ENCODE data around the gene PSMA3. TPM values are rescaled to one million over a fixed set of nuclear protein-coding genes. Genes with fewer than 3 reads are reported as not detected.
"Not testable (repeated sequence)": the region's sequence is repeated elsewhere in the genome, so short reads cannot be mapped to it uniquely, and the experiment has no call there.

Gene PSMA3
- total RNA-seq, 2 experiments from 2014 or later, result 233 to 245 TPM

DNA sequence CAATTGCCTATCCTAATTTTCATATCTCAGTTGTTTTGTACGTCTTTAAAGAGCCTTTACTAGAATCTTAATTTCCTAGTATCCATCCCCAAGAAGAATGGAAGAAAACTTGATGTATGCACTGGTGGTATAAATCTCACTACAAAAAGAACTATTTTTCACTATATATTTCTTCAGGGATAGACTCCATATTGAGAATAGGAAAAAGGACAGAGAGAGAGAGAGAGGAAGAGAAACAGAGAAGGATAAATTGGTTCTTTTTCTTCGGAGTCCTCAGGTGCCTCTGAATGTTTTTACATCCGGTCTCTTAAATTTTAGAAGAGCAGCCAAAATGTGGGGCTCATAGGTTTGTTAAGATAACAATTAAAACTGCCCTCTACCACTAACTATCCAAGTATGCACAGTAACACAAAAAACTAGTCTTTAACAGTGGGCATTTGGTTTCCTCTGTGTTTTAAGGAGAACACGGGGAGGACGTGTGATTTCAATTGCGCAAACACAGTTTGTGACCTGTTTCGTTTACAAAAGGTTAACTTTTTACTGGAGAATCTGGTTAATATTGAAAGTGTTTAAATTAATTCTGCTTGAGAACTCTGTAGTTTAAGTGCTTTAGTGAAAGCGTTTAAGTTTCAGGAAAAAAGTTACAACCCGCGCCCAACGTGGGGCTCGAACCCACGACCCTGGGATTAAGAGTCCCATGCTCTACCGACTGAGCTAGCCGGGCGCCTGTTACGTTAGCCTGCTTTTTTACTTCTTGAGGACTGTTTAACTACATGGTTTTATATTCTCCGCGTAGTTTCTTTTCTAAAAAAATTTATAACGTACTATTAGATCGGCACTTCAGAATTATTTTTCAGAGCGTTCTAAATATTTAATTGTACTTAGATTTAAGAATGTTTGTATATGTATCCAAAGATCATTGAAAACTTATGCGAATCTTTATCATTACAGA lies 5.1 kb upstream of the PSMA3 start:
- ChIA-PET POLR2A (no interaction called here), CTCF (no interaction called here)
- DNase-seq, result peak; percentile 79
- no peaks in the 10 kb centered on the region for H3K27me3 Mint-ChIP-seq
- no peak overlapping the region for H3K27ac Mint-ChIP-seq
- H3K4me3 Mint-ChIP-seq, result no peak overlapping the region
- peaks cover under 1% of the 10 kb centered on the region for H3K36me3 Mint-ChIP-seq (ENCODE audit: low read depth)
- peaks cover 22% of the 10 kb centered on the region for H3K4me1 Mint-ChIP-seq
- H3K9me3 Mint-ChIP-seq, result no peaks in the 10 kb centered on the region

DNA sequence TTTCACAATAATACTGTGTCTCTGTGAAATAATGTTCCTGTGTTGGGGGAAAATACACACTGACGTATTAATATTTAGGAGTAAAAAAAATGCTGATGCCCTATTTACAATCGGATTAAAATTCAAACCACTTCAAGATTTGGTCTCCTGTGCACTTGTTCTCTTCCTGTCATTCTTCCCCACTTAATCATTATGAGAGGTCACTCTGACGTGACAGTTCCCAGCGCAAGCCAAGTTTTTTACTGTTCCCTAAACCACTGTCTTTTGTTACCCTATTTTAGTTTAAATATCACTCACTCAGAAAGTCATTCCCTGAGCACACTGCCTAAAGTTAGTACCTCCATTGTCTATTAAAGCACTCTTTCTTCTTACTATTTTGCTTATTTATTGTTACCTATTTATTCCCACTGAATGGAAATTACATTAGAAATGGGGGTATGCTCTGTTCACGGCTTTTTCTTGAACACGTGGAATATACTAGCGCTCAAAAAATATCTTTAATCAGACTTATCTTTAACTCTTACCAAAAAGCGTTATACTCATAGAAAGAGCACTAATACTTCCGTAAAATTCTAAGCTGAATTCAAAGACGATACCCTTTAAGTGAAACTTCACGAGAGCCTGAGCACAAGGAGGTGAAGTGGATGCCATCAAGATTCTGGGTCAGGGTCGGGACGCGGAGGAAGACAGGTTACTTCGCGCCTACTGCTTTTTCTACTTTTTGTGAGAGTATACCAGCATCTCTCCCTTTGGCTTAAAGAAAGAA lies 670 bp upstream of the PSMA3 start:
- Mint-ChIP-seq H3K27me3 (no peaks in the 10 kb centered on the region), H3K9me3 (no peaks in the 10 kb centered on the region), H3K36me3 (ENCODE audit: low read depth) (peaks cover 16% of the 10 kb centered on the region), H3K27ac (peak overlapping the region; percentile 98), H3K4me1 (peaks cover 41% of the 10 kb centered on the region), H3K4me3 (peak overlapping the region; percentile 95)
- ChIA-PET POLR2A (no interaction called here), CTCF (interaction anchor here (1.1 to 1.4 kb wide), 2 partner anchors 10 kb away, joined by 3 read pairs; no protein-coding TSS in a partner anchor)
- DNase-seq, result no peak

DNA sequence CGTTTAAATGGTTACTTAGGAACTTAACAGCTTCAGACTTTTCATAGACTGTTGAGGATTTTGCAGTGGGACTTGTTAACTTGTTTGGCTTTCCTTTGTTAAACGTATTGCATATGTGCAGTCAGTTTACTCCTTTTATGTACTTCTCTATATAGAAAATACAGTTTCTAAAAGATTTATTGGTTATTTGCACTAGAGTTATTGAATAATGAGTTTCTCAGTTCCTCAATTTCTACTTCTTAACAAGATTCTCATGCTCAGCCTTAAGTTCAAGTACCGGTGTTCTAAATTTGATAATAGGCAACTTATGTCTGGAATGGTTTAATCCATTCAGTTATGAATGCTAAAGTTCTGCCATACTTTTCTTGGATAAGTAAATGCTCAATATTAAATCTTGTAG lies 919 bp downstream of the PSMA3 start:
- POLR2A ChIA-PET, result no interaction called here
- H3K27me3 Mint-ChIP-seq, result no peaks in the 10 kb centered on the region
- no peaks in the 10 kb centered on the region for H3K9me3 Mint-ChIP-seq
- H3K4me1 Mint-ChIP-seq, result peaks cover 42% of the 10 kb centered on the region
- CTCF ChIA-PET, result no interaction called here
- DNase-seq, result no peak
- peak overlapping the region; percentile 98 for H3K27ac Mint-ChIP-seq
- H3K36me3 Mint-ChIP-seq (ENCODE audit: low read depth), result peaks cover 21% of the 10 kb centered on the region
- peak overlapping the region; percentile 95 for H3K4me3 Mint-ChIP-seq

DNA sequence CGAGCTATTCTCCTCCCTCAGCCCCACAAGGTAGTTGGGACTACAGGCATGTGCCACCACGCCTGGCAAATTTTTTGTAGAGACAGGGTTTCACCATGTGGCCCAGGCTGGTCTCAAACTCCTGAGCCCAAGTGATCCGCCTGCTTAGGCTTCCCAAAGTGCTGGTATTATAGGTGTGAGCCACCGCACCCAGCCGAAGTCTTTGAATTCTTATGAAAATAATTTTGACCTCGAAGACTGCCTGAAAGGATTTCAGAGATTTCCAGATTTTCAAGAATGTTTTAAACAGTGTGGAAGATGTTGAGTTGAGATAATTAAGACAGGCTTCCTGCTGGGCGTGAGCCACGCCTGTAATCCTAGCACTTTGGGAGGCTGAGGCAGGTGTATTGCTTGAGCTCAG lies 5.0 kb downstream of the PSMA3 start:
- no peaks in the 10 kb centered on the region for H3K9me3 Mint-ChIP-seq
- CTCF ChIA-PET, result interaction anchor here (2.3 kb wide), 1 partner anchor 9 kb away, joined by 5 read pairs; no protein-coding TSS in a partner anchor
- POLR2A ChIA-PET, result no interaction called here
- H3K4me3 Mint-ChIP-seq, result no peak overlapping the region
- H3K4me1 Mint-ChIP-seq, result peaks cover 35% of the 10 kb centered on the region
- no peak overlapping the region for H3K27ac Mint-ChIP-seq
- no peaks in the 10 kb centered on the region for H3K27me3 Mint-ChIP-seq
- no peak for DNase-seq
- peaks cover 41% of the 10 kb centered on the region for H3K36me3 Mint-ChIP-seq (ENCODE audit: low read depth)

DNA sequence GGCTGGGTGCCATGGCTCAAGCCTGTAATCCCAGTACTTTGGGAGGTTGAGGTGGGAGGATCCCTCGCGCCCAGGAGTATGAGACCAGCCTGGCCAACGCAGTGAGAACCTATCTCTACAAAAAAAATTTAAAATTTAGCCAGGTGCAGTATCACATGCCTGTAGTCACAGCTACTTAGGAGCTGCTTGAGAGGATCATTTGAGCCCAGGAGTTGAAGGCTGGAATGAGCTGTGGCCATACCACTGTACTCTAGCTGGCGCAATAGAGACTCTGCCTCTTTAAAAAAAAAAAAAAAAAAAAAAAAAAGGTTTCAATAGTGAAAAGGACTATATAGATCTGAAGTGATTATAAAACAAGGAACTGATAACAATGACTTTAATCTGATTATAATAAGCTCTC lies 13.5 kb downstream of the PSMA3 start:
- Mint-ChIP-seq H3K36me3 (ENCODE audit: low read depth) (peaks cover 39% of the 10 kb centered on the region), H3K27me3 (no peaks in the 10 kb centered on the region), H3K27ac (no peak overlapping the region), H3K9me3 (no peaks in the 10 kb centered on the region), H3K4me3 (no peak overlapping the region), H3K4me1 (peaks cover 12% of the 10 kb centered on the region)
- ChIA-PET POLR2A (interaction anchor here (1.1 kb wide), 1 partner anchor 40 kb away, joined by 3 read pairs; the partner anchor contains the start of gene ARID4A), CTCF (interaction anchor here (1.3 to 1.9 kb wide), 3 partner anchors 9 to 11 kb away, joined by 3 to 5 read pairs (median 4); no protein-coding TSS in a partner anchor)
- no peak for DNase-seq

DNA sequence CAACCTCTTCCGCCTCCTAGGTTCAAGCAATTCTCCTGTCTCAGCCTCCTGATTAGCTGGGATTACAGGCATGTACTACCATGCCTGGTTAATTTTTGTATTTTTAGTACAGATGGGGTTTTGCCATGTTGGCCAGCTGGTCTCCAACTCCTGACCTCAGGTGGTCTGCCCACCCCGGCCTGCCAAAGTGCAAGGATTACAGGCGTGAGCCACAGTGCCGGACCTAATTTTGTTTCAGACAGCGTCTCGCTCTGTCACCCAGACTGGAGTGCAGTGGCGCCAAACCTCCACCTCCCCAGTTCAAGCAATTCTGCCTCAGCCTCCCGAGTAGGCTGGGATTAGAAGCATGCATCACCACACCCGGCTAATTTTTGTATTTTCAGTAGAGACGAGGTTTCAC lies 17.4 kb downstream of the PSMA3 start:
- POLR2A ChIA-PET, H3K27ac Mint-ChIP-seq, H3K4me1 Mint-ChIP-seq, H3K4me3 Mint-ChIP-seq, DNase-seq, H3K27me3 Mint-ChIP-seq, H3K9me3 Mint-ChIP-seq: not testable (repeated sequence)
- peaks cover 52% of the 10 kb centered on the region for H3K36me3 Mint-ChIP-seq (ENCODE audit: low read depth)
- CTCF ChIA-PET, result interaction anchor here (0.9 to 1.0 kb wide), 2 partner anchors 14 to 16 kb away, joined by 3 read pairs; no protein-coding TSS in a partner anchor

DNA sequence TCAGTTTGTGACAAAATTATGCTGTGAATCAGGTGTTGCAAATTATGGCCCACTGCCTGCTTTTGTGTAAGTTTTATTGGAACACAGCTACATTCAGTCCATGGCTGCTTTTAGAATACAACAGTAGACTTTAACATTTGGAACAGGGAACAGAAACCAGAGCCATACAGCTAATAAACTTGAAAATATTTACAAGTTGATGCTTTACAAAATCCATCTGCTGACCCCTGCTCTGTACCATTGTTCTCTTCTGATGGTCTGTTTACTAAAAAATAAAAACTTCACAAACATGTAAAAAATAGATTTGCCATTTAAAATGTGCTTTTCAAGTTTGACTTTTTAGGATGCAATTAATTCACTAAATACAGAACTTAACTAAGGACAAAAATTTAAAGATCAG lies 20.8 kb downstream of the PSMA3 start:
- no peak overlapping the region for H3K4me3 Mint-ChIP-seq
- no peaks in the 10 kb centered on the region for H3K9me3 Mint-ChIP-seq
- ChIA-PET CTCF (interaction anchor here (1.0 to 2.4 kb wide), 4 partner anchors 10 to 58 kb away, joined by 3 to 11 read pairs (median 7); no protein-coding TSS in a partner anchor), POLR2A (no interaction called here)
- H3K36me3 Mint-ChIP-seq (ENCODE audit: low read depth), result peaks cover 55% of the 10 kb centered on the region
- no peak overlapping the region for H3K27ac Mint-ChIP-seq
- H3K4me1 Mint-ChIP-seq, result peaks cover 3% of the 10 kb centered on the region
- no peaks in the 10 kb centered on the region for H3K27me3 Mint-ChIP-seq
- no peak for DNase-seq

DNA sequence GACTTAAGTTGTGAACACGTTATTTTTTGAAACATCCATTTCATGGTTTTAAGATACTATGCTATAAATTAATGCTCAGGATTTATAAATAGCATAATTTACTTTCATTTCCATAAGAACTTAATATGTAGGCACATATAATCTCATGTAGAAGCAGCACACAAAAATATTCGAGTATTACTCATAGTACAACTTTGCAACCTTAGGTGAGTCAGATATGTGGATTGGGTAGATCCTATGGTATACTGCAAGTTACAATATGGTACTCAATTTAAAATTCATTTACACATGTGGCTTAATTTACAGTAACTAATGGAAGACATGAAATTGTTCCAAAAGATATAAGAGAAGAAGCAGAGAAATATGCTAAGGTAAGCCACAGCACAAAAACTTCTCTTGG lies 26.0 kb downstream of the PSMA3 start:
- H3K27ac Mint-ChIP-seq, result no peak overlapping the region
- no peaks in the 10 kb centered on the region for H3K27me3 Mint-ChIP-seq
- ChIA-PET CTCF (no interaction called here), POLR2A (no interaction called here)
- H3K4me1 Mint-ChIP-seq, result peaks cover 19% of the 10 kb centered on the region
- DNase-seq, result no peak
- peaks cover 70% of the 10 kb centered on the region for H3K36me3 Mint-ChIP-seq (ENCODE audit: low read depth)
- no peaks in the 10 kb centered on the region for H3K9me3 Mint-ChIP-seq
- no peak overlapping the region for H3K4me3 Mint-ChIP-seq

DNA sequence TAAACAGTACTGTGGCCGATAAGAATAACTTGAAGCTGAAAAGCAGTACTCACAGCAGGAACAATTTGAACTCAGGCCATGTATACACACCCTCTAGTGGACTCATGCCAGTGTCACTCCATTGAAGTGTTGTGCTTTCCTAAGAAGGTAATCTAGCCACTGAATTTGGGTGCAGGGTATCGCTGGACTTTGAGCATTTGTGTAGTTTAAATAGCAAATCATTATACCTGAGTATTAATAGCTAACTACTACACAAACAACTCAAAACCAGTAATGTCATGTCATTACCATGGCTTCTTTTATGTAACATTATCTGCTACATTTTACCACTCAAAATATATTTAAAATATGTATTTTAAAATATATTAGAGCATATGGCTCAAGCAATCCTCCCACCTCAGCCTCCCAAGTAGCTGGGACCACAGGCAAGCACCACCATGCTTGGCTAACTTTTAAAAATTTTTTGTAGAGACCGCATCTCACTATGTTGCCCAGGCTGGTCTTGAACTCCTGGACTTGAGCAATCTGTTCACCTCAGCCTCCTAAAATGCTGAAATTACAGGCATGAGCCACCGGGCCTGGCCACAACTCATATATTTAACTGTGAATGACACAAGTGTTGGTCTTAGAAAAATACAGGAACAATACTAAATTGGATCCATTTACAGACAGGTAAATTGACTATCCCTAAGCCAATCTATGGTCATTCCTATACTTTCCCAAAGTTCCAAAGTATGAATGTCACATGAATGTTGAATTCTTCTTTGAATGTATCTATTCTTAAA lies 28.1 kb downstream of the PSMA3 start:
- Mint-ChIP-seq H3K27me3 (no peaks in the 10 kb centered on the region), H3K27ac (no peak overlapping the region)
- CTCF ChIA-PET, result no interaction called here

DNA sequence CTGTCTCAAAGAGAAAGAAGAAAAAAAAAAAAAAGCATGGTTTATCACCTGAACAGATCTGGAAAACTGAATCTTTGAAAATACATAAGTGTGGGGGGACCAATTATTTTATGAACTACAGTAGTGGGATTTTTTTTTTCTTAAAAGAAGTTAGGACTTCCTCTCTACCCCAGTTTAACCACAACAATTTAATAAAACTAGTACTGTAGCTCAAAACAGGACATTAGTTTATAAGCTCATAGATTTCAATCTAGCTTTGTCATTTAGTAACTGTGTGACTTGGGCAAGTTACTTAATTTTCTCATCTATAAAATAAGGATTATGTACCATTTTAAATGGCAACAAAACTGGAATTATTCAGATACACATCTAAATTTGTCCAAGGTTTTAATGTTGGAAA lies 30.2 kb downstream of the PSMA3 start:
- H3K4me1 Mint-ChIP-seq, result peaks cover 32% of the 10 kb centered on the region
- H3K27me3 Mint-ChIP-seq, result no peaks in the 10 kb centered on the region
- peaks cover 60% of the 10 kb centered on the region for H3K36me3 Mint-ChIP-seq (ENCODE audit: low read depth)
- ChIA-PET CTCF (interaction anchor here (0.7 to 3.2 kb wide), 2 partner anchors 11 to 321 kb away, joined by 5 to 11 read pairs; no protein-coding TSS in a partner anchor), POLR2A (no interaction called here)
- no peak overlapping the region for H3K4me3 Mint-ChIP-seq
- no peaks in the 10 kb centered on the region for H3K9me3 Mint-ChIP-seq
- peak overlapping the region; percentile 66 for H3K27ac Mint-ChIP-seq
- DNase-seq, result no peak

More for the DNA sequence above, 28.1 kb downstream of the PSMA3 start:
- Mint-ChIP-seq H3K36me3 (ENCODE audit: low read depth) (peaks cover 61% of the 10 kb centered on the region), H3K4me3 (no peak overlapping the region), H3K9me3 (no peaks in the 10 kb centered on the region), H3K4me1 (peaks cover 28% of the 10 kb centered on the region)
- POLR2A ChIA-PET, result no interaction called here
- DNase-seq, result no peak

DNA sequence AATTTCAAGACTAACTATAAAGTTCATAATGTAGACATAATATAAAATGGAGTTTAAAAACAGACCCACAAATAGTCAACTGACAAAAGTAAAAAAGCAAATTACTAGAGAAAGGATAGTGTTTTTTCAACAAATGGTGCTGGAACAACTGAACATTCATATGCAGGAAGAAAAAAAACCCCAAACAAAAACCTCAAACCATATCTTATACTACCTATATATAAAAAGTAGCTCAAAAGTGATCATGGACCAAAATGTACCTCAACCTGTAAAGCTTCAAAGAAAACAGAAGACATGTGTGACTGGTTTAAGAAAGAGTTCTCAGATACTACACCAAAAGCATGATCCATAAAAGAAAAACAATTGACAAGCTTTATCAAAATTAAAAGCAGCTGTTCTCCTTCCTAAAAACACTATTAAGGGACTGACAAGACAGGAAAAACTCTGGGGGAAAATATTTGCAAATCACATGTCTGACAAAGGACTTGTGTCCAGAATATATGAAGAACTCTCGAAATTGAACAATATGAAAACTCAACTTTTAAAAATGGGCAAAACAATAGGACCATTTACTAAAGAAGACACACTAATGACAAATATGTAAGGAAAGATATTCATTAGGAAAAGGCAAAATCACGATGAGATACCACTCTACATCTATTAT lies 31.0 kb downstream of the PSMA3 start:
- peaks cover 60% of the 10 kb centered on the region for H3K36me3 Mint-ChIP-seq (ENCODE audit: low read depth)

DNA sequence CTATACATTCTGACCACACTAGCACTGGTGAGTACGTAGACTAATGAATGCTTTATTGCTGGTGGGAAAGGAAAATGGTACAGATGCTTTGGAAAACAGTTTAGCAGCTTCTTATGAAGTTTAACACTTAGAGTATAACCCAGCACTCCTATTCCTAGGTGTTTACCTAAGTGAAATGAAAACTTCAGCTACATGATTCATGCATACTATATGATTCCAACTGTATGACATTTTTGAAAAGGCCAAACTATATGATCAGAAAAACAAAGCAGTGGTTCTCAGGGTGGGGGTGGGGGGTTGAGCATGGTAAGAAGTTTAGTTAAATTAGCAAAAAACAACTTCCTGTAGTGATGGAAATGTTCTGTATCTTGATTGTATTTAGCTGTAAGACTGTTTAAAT lies 31.6 kb downstream of the PSMA3 start:
- Mint-ChIP-seq H3K36me3 (ENCODE audit: low read depth) (peaks cover 62% of the 10 kb centered on the region), H3K27ac (peak overlapping the region; percentile 81), H3K27me3 (no peaks in the 10 kb centered on the region), H3K4me1 (peaks cover 42% of the 10 kb centered on the region), H3K9me3 (no peaks in the 10 kb centered on the region), H3K4me3 (no peak overlapping the region)
- ChIA-PET CTCF (interaction anchor here (0.7 to 3.2 kb wide), 2 partner anchors 12 to 15 kb away, joined by 3 to 11 read pairs; no protein-coding TSS in a partner anchor), POLR2A (interaction anchor here (0.6 kb wide), 1 partner anchor 106 kb away, joined by 6 read pairs; no protein-coding TSS in a partner anchor)
- DNase-seq, result no peak

More for the DNA sequence above, 31.0 kb downstream of the PSMA3 start:
- H3K27ac Mint-ChIP-seq, result peak overlapping the region; percentile 81
- peaks cover 37% of the 10 kb centered on the region for H3K4me1 Mint-ChIP-seq
- CTCF ChIA-PET, result interaction anchor here (0.7 to 3.2 kb wide), 2 partner anchors 11 to 14 kb away, joined by 3 to 11 read pairs; no protein-coding TSS in a partner anchor
- H3K9me3 Mint-ChIP-seq, result no peaks in the 10 kb centered on the region
- no peaks in the 10 kb centered on the region for H3K27me3 Mint-ChIP-seq
- POLR2A ChIA-PET, result interaction anchor here (0.6 kb wide), 1 partner anchor 107 kb away, joined by 6 read pairs; no protein-coding TSS in a partner anchor
- DNase-seq, result no peak
- no peak overlapping the region for H3K4me3 Mint-ChIP-seq

Data from activated CD4-positive, alpha-beta T cell treated with anti-CD3 and anti-CD28 coated beads, Interleukin-2, amount 10 ng/mL, durations not matched to agents 7 days and 5 days (primary cell).